T-cell (primary cell): ENCODE measurements around the gene GLOD4. TPM values are rescaled to one million over a fixed set of nuclear protein-coding genes. Genes with fewer than 3 reads are reported as not detected.
"Not testable (repeated sequence)": the region's sequence is repeated elsewhere in the genome, so short reads cannot be mapped to it uniquely, and the experiment has no call there.

ENCODE experiments used
- ATAC-seq, 4 experiments: fragments of 200-7000 bp in 3 of 4; fragments of 150-1000 bp in 1 of 4; cut with Tn5 transposase; replicated peaks in 1 of 4; 1 replicate in 3 of 4; 2 replicates in 1 of 4; pipeline ENCODE4 v1.10.0; 2021; ENCODE audit warnings: moderate library complexity in 3 of 4, mild to moderate bottlenecking in 2 of 4, moderate number of reproducible peaks in 1 of 4
- CTCF ChIA-PET, 2 donors: fragments of 300-600 bp; sonication (Branson Sonifier 250); formaldehyde crosslinking; loops; one replicate each; lab custom pipeline; 2022; ENCODE audit warnings: antibody characterized with exemption in 2 of 2; lab: Charles Lee
- POLR2A ChIA-PET, 2 donors: fragments of 300-600 bp; sonication (Branson Sonifier 250); formaldehyde crosslinking; loops; one replicate each; lab custom pipeline; 2022; ENCODE audit warnings: antibody characterized with exemption in 2 of 2; lab: Charles Lee
- DNase-seq, 35 experiments: peaks; one replicate each; pipeline versions ENCODE4 v3.0.0 to v3.0.0-alpha.2; 2013 to 2023
- H3K27ac ChIP-seq: one replicate; pipeline ENCODE4 v1.5.1; 2013; ENCODE audit warnings: low read length
- H3K27me3 ChIP-seq, 2 experiments: replicated peaks in 1 of 2; 1 replicate in 1 of 2; 2 replicates in 1 of 2; pipeline versions ENCODE4 v1.6.1 to v1.7.0; 2013; ENCODE audit warnings: low read length in 1 of 2, mixed read lengths in 1 of 2; ENCODE audit not compliant: control insufficient read depth in 2 of 2, insufficient read depth in 2 of 2; ENCODE audit errors: extremely low read depth in 1 of 2
- H3K36me3 ChIP-seq, 2 donors: 1 replicate in 1 of 2; 2 replicates in 1 of 2; pipeline versions ENCODE4 v1.6.1 to v1.7.0; 2013; ENCODE audit warnings: low read length in 1 of 2; ENCODE audit not compliant: control insufficient read depth in 2 of 2, insufficient read depth in 1 of 2; ENCODE audit errors: extremely low read depth in 1 of 2
- H3K4me1 ChIP-seq, 2 experiments: 1 replicate in 1 of 2; 2 replicates in 1 of 2; pipeline versions ENCODE4 v1.6.1 to v1.7.0; 2013; ENCODE audit warnings: low read length in 2 of 2, mixed read lengths in 1 of 2; ENCODE audit not compliant: insufficient read depth in 2 of 2, control insufficient read depth in 1 of 2; ENCODE audit errors: extremely low read depth in 1 of 2
- H3K4me3 ChIP-seq, 2 donors: 1 replicate in 1 of 2; 2 replicates in 1 of 2; pipeline versions ENCODE4 v1.5.1 to v1.7.0; 2013; ENCODE audit warnings: mild to moderate bottlenecking in 2 of 2, low read length in 1 of 2, moderate library complexity in 1 of 2; ENCODE audit not compliant: control insufficient read depth in 1 of 2; ENCODE audit errors: extremely low read depth in 1 of 2
- H3K9me3 ChIP-seq: 2 replicates; pipeline ENCODE4 v1.7.0; 2013
- H3K27ac Mint-ChIP-seq, 2 donors: one replicate each; pipeline ENCODE4 v1.8.0; 2020 to 2021; ENCODE audit warnings: mild to moderate bottlenecking in 2 of 2, mixed read lengths in 2 of 2
- H3K27me3 Mint-ChIP-seq, 2 donors: one replicate each; pipeline ENCODE4 v1.8.0; 2021 to 2022; ENCODE audit warnings: mixed read lengths in 2 of 2
- H3K36me3 Mint-ChIP-seq: one replicate; pipeline ENCODE4 v1.8.0; 2021; ENCODE audit warnings: mixed read lengths
- H3K4me1 Mint-ChIP-seq, 3 donors: one replicate each; pipeline ENCODE4 v1.8.0; 2020 to 2022; ENCODE audit warnings: mixed read lengths in 3 of 3, mild to moderate bottlenecking in 1 of 3
- H3K4me3 Mint-ChIP-seq, 3 donors: one replicate each; pipeline ENCODE4 v1.8.0; 2020 to 2022; ENCODE audit warnings: mild to moderate bottlenecking in 3 of 3, mixed read lengths in 3 of 3, moderate library complexity in 3 of 3
- H3K9me3 Mint-ChIP-seq, 3 donors: one replicate each; pipeline ENCODE4 v1.8.0; 2020 to 2022; ENCODE audit warnings: mixed read lengths in 3 of 3
- WGBS: methylation state at CpG from one replicate; pipeline ENCODE4 v1.1.5; 2013; ENCODE audit warnings: missing lambda C conversion rate; ENCODE audit not compliant: insufficient coverage; 5-methylcytosine and 5-hydroxymethylcytosine counted together
- total RNA-seq, 35 experiments: library from RNA in 6 of 35; stranded (reverse) in 6 of 35; fragments of 120-200 nt in 1 of 35; gene quantifications; one replicate each; pipeline versions ENCODE4 v1.2.1 to v1.2.4 and lab custom pipeline; 2013 to 2026

Gene GLOD4, protein sequence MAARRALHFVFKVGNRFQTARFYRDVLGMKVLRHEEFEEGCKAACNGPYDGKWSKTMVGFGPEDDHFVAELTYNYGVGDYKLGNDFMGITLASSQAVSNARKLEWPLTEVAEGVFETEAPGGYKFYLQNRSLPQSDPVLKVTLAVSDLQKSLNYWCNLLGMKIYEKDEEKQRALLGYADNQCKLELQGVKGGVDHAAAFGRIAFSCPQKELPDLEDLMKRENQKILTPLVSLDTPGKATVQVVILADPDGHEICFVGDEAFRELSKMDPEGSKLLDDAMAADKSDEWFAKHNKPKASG
- 10 to 100 TPM; 66.9 to 85.1 (median 76.8) TPM for total RNA-seq
- total RNA-seq (2013), result 73.4 TPM
- total RNA-seq (lab: John Stamatoyannopoulos, UW), result 35.1 to 108 (median 64.2) reads per million in 29 experiments

GRCh38 chr17:781805-782731 is at the start of gene GLOD4, which contains the start of gene MRM3:
Gene GLOD4, minus strand, starts transcription at chr17:782280. Its CDS starts 25 bp downstream, at chr17:782255.
Gene MRM3, plus strand, starts transcription at chr17:782353. Its CDS starts 26 bp downstream, at chr17:782379.
- peak within 1 kb of the TSS; percentile 92 to 100 for H3K4me3 ChIP-seq
- ChIA-PET POLR2A (interaction anchor here in 1 of 2 donors (0.6 to 0.7 kb wide), 3 partner anchors 192 to 242 kb away, joined by 4 to 5 read pairs (median 4); no protein-coding TSS in a partner anchor), CTCF (interaction anchor here (0.6 to 2.5 kb wide), 6 partner anchors 32 to 216 kb away, joined by 3 to 18 read pairs (median 4); partner anchors contain the start of gene TIMM22 (in 1 of the 2))
- H3K27me3 ChIP-seq, result no peaks in the 10 kb centered on the region
- H3K27ac ChIP-seq, result peak within 1 kb of the TSS; percentile 84
- H3K36me3 ChIP-seq, result peaks cover 12 to 27% of the 10 kb centered on the region in 2 donors
- DNase-seq (peak; percentile 85 to 97 (median 93)), ATAC-seq (peak; percentile 94 to 96 (median 96))
- H3K4me1 ChIP-seq, result peaks cover 15 to 31% of the 10 kb centered on the region in 2 experiments
- Mint-ChIP-seq H3K27me3 (no peaks in the 10 kb centered on the region), H3K36me3 (peaks cover 20% of the 10 kb centered on the region), H3K4me1 (peaks cover 31 to 37% (median 35%) of the 10 kb centered on the region in 3 donors), H3K9me3 (no peaks in the 10 kb centered on the region), H3K27ac (peak within 1 kb of the TSS; percentile 94 to 95), H3K4me3 (peak within 1 kb of the TSS; percentile 95 to 99 (median 96))
- H3K9me3 ChIP-seq, result no peaks in the 10 kb centered on the region
- under 1% methylated on average over 80 of the region's 87 CpGs for WGBS

- H3K27me3 ChIP-seq, result peaks cover 0 to 18% of the 10 kb centered on the region in 2 experiments
- H3K4me3 ChIP-seq, result no peak overlapping the region
- Mint-ChIP-seq H3K4me3 (no peak overlapping the region), H3K36me3 (no peaks in the 10 kb centered on the region), H3K4me1 (no peaks in the 10 kb centered on the region), H3K27ac (no peak overlapping the region), H3K27me3 (peaks cover 3 to 6% of the 10 kb centered on the region in 2 donors), H3K9me3 (no peaks in the 10 kb centered on the region)
- ATAC-seq, result no peak
- ChIA-PET CTCF (no interaction called here), POLR2A (no interaction called here)
- H3K27ac ChIP-seq, result no peak overlapping the region
- DNase-seq, result no peak
- H3K36me3 ChIP-seq, result no peaks in the 10 kb centered on the region
- WGBS, result 81% methylated on average over 4 of the region's 7 CpGs
- H3K4me1 ChIP-seq, result no peaks in the 10 kb centered on the region
- H3K9me3 ChIP-seq, result no peaks in the 10 kb centered on the region
These were observed 48.9 kb upstream of the GLOD4 start for GRCh38 chr17:830950-831349.

DNA sequence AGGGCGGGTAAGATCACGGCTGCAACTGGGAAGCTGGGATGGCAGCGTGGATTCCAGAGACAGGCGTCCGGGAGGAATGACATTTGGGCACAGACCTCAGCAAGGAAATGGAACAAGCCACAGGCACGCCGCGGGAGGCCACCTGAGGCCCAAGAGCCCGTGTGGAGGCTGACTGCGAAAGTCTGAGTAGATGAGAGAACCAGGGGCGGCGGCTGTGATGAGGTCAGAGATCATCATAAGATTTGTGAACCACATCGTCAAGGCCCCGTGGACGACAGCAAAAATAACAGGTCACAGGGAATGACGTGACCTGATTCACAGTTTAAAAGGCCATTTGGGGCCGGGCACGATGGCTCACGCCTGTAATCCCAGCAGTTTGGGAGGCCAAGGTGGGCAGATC is 48.3 kb upstream of the GLOD4 start:
- Mint-ChIP-seq H3K36me3 (no peaks in the 10 kb centered on the region), H3K9me3 (no peaks in the 10 kb centered on the region), H3K27me3 (peaks cover 3 to 6% of the 10 kb centered on the region in 2 donors), H3K27ac (no peak overlapping the region), H3K4me3 (no peak overlapping the region), H3K4me1 (no peaks in the 10 kb centered on the region)
- CTCF ChIA-PET, result no interaction called here
- Histone ChIP-seq H3K27ac (no peak overlapping the region), H3K4me3 (no peak overlapping the region), H3K4me1 (no peaks in the 10 kb centered on the region), H3K36me3 (no peaks in the 10 kb centered on the region), H3K27me3 (peaks cover 0 to 21% of the 10 kb centered on the region in 2 experiments), H3K9me3 (no peaks in the 10 kb centered on the region)
- DNase-seq (no peak), ATAC-seq (no peak)
- POLR2A ChIA-PET, result no interaction called here
- 82% methylated on average over 19 of the region's 19 CpGs for WGBS

- H3K27ac ChIP-seq, CTCF ChIA-PET: not testable (repeated sequence)
These were observed 47.5 kb upstream of the GLOD4 start for GRCh38 chr17:829614-830013.

GRCh38 chr17:828761-829160 is 46.7 kb upstream of the GLOD4 start:
- ATAC-seq (no peak), DNase-seq (no peak)
- H3K4me3 Mint-ChIP-seq, result no peak overlapping the region
- H3K9me3 Mint-ChIP-seq, result no peaks in the 10 kb centered on the region
- H3K27me3 ChIP-seq, result peaks cover 0 to 22% of the 10 kb centered on the region in 2 experiments
- H3K27ac ChIP-seq, result no peak overlapping the region
- H3K27ac Mint-ChIP-seq, result no peak overlapping the region
- no peaks in the 10 kb centered on the region for H3K36me3 ChIP-seq
- H3K4me1 Mint-ChIP-seq, result no peaks in the 10 kb centered on the region
- H3K27me3 Mint-ChIP-seq, result peaks cover 3 to 8% of the 10 kb centered on the region in 2 donors
- no peaks in the 10 kb centered on the region for H3K9me3 ChIP-seq
- ChIA-PET CTCF (no interaction called here), POLR2A (no interaction called here)
- H3K4me1 ChIP-seq, result no peaks in the 10 kb centered on the region
- no CpG with 5 or more reads among the region's 5 CpGs for WGBS
- no peak overlapping the region for H3K4me3 ChIP-seq
- H3K36me3 Mint-ChIP-seq, result no peaks in the 10 kb centered on the region

More at GRCh38 chr17:829614-830013, 47.5 kb upstream of the GLOD4 start:
- H3K4me1 ChIP-seq, H3K27ac Mint-ChIP-seq, H3K4me1 Mint-ChIP-seq, H3K4me3 ChIP-seq, DNase-seq, POLR2A ChIA-PET, ATAC-seq, H3K27me3 Mint-ChIP-seq, H3K9me3 Mint-ChIP-seq, H3K9me3 ChIP-seq, H3K36me3 Mint-ChIP-seq, H3K4me3 Mint-ChIP-seq, H3K36me3 ChIP-seq: not testable (repeated sequence)
- WGBS, result no CpG with 5 or more reads among the region's 3 CpGs
- peaks cover 0 to 23% of the 10 kb centered on the region in 2 experiments for H3K27me3 ChIP-seq

DNA sequence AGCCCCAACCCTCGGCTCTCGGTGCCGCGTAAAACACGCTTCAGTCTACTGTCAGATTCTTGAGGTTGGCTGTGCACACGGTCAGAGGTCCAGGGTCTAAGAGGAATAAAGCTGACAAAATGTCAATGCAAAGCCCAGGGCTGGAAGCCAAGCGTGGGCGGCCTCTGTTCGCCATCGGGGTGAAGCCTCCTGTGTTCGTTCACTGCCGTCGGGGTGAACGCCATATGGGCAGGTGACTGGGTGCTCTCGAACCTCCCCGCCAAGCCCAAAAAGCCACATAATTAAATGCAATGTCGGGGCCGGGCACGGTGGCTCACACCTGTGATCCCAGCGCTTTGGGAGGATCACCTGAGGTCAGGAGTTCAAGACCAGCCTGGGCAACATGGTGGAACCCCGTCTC is 44.7 kb upstream of the GLOD4 start:
- CTCF ChIA-PET, result no interaction called here
- Histone ChIP-seq H3K4me1 (no peaks in the 10 kb centered on the region), H3K36me3 (no peaks in the 10 kb centered on the region), H3K9me3 (no peaks in the 10 kb centered on the region), H3K27me3 (peaks cover 0 to 24% of the 10 kb centered on the region in 2 experiments), H3K4me3 (no peak overlapping the region), H3K27ac (no peak overlapping the region)
- Mint-ChIP-seq H3K4me1 (no peaks in the 10 kb centered on the region), H3K27ac (no peak overlapping the region), H3K4me3 (no peak overlapping the region), H3K36me3 (no peaks in the 10 kb centered on the region), H3K27me3 (peaks cover 3 to 8% of the 10 kb centered on the region in 2 donors), H3K9me3 (no peaks in the 10 kb centered on the region)
- no peak for DNase-seq
- 91% methylated on average over 21 of the region's 21 CpGs for WGBS
- no peak for ATAC-seq
- POLR2A ChIA-PET, result no interaction called here
